AG10803 (cell line): ENCODE results near the gene TMEM184B.
"Not testable (repeated sequence)": the region's sequence is repeated elsewhere in the genome, so short reads cannot be mapped to it uniquely, and the experiment has no call there.

Source experiments
- DNase-seq: peaks from one replicate; pipeline ENCODE4 v3.0.0; 2010; ENCODE audit warnings: low read depth
- H3K4me3 ChIP-seq: 2 replicates; pipeline ENCODE4 v1.5.1; 2011; ENCODE audit warnings: mild to moderate bottlenecking, low read length, control low read depth
- CTCF ChIP-seq: conservative IDR thresholded peaks from 2 replicates; pipeline ENCODE4 v1.5.1; 2011; ENCODE audit warnings: mild to moderate bottlenecking, low read length, control low read depth, inconsistent platforms

TMEM184B gene

DNA sequence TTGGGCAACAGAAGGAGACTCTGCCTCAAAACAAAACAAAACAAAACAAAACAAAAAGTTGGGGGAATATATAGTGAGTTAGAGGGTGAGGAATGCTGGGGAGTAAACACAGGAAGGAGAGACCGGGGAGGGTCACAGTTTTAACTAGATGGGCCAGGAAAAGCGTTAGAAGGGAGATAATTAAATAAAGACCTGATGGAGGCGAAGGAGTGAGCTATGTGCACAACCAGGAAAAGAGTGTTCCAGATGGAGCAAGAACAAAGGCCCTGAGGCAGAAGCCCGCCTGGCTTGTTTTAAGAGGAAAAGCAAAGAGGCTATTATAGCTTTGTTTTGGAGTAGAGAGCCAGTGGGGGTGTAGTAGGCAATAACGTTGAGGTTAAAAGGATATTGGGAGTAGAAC is 86.4 kb downstream of the TMEM184B start:
- TF ChIP-seq CTCF = no peak
- no peak overlapping the region for H3K4me3 ChIP-seq
- no peak for DNase-seq

DNA sequence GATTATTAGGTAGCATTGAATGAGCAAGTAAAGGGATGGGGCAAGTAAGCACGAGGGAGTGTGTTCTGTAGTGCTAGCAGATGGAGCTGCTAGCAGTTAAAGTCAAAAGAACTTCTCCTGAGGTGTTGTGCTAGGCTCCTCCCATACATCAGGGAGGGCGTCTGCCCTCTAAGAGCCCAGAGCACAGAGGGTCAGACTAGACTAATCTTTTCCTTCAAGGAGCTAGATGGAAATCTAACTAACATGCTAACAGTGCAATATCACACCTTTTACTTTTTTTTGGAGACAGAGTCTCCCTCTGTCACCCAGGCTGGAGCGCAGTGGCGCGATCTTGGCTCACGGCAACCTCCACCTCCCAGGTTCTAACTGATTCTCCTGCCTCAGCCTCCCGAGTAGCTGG is 88.0 kb downstream of the TMEM184B start:
- TF ChIP-seq CTCF = no peak
- no peak for DNase-seq
- H3K4me3 ChIP-seq = no peak overlapping the region

GRCh38 chr22:38181453-38182200 is 91.2 kb downstream of the TMEM184B start, which contains the start of gene PLA2G6:
PLA2G6 (minus strand) TSS chr22:38181830; CDS start chr22:38169426, 12,404 bp downstream.
- H3K4me3 ChIP-seq = peak within 1 kb of the TSS; percentile 81
- no peak for TF ChIP-seq CTCF
- peak; percentile 98 for DNase-seq

DNA sequence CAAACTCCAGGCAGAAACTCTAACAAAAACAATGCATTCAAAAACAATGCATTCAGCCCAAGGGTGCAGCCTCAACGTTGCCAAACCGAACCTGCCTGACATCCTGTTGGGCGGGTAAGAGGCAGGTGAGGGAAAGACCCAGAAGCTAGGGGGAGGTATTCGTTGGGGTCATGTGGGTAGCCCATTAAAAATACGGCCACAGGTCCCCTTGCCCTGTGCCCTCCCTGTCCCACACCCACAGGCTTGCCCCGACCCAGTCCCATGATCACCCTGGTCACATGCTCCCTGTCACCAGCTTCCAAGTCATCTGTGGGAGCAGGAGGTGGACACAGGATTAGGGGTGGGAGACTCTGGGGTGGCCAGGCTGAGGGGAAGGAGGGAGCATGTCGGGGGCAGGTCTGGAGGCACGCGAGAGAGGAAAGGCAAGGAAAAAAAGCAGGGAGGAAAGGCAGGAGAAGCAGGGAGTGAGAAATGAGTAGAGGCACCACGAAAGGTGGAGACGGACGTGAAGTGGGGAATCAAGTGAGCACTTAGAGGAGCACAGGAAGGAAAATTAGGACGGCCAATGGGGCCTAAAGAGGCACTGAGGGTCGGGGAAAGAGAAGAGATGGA is 91.9 kb downstream of the TMEM184B start:
- peak overlapping the region; percentile 81 for H3K4me3 ChIP-seq
- TF ChIP-seq CTCF = no peak
- DNase-seq = no peak

- not testable (repeated sequence) for DNase-seq, H3K4me3 ChIP-seq
Measured at GRCh38 chr22:38178605-38178937, 94.2 kb downstream of the TMEM184B start.

DNA sequence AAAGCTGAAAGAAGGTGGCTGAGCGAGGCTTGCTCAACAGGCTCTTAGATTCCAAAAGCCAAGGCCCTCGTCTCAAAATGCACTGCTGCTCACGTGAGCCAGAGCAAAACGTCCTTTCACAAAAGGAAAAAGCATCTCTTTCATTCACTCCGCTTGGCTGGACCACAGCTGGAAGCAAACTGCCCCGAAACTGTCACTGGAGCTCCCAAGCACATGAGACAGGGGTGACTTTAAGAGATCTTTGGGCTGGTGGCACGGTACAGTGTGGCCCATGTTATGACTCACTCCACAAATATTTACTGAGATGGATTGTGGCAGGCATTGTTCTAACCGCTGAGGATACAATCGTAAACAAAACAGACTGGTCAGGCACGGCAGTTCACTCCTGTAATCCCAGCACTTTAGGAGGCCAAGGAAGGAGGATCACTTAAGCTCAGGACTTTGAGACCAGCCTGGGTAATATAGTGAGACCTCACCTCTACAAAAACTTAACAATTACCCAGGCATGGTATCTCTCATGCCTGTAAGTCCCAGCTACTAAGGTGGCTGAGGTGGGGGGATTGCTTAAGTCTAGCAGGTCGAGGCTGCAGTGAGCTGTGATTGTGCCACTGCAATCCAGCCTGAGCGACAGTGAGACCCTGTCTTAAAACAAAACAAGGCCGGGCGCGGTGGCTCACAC is 94.7 kb downstream of the TMEM184B start:
- no peak for TF ChIP-seq CTCF
- peak overlapping the region; percentile 3 for H3K4me3 ChIP-seq
- DNase-seq = peak; percentile 93

GRCh38 chr22:38177571-38177925 is 95.3 kb downstream of the TMEM184B start:
- not testable (repeated sequence) for H3K4me3 ChIP-seq

GRCh38 chr22:38177044-38177443 is 95.8 kb downstream of the TMEM184B start:
- no peak for TF ChIP-seq CTCF
- no peak overlapping the region for H3K4me3 ChIP-seq
- DNase-seq = no peak

More at GRCh38 chr22:38177571-38177925, 95.3 kb downstream of the TMEM184B start:
- not testable (repeated sequence) for DNase-seq
